Activated T-helper 9 cell treated with anti-CD3 and anti-CD28 coated beads, Interleukin-2, amount 50 U/mL, for 16 hours (primary cell): ENCODE results near the gene INPP4B.

Source experiments
- DNase-seq: peaks from one replicate; pipeline ENCODE4 v3.0.0-alpha.2; 2020; ENCODE audit warnings: low read depth

The INPP4B gene

DNA sequence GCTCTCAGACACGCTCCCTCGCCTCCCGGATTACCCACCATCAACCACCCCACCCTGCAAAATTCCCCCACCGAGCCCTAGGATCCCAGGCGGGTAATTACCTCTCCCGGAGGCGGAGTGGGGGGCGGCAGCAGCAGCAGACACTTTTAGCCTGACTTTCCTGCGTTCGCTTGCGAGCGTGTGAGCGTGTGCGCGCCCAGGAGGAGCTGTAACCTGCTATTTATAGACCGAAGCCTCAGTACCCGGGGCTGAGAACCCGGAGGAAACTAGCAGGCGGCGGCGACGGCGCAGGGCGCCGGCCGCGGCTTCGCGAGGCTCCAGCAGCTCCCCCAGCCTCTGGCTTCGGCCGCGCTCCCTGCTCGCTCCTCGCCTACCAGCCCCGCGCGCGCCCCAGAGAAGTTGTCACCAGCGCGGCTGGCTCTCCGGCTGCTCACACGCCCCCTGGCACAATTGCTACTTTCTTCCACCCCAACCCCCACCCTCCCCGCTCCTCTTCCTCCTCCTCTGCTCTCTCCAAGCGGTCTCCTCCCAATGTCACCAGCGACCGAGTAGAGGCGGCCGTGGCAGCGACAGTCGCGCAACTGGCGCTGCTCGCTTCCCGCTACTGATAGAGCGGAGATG is at the start of gene INPP4B:
TSS of gene INPP4B (minus strand) at position 194 of the 621 bp plus-strand sequence.
- peak; percentile 23 for DNase-seq

DNA sequence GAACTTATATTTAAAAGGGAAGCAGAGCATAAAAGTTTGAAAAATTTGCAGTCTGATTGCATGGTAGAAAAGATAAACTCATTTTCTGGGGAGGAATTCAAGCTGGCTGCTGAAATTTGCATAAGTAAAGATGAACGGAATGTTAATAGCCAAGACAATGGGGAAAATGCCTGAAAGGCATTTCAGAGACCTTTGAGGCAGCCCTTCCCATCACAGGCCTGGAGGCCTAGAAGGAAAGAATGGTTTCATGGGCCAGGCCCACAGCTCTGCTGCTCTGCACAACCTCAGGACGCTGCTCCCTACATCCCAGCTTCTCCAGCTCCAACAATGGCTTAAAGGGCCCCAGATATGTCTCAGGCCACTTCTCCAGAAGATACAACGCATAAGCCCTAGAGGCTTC is 46.9 kb upstream of the INPP4B start:
- no peak for DNase-seq

DNA sequence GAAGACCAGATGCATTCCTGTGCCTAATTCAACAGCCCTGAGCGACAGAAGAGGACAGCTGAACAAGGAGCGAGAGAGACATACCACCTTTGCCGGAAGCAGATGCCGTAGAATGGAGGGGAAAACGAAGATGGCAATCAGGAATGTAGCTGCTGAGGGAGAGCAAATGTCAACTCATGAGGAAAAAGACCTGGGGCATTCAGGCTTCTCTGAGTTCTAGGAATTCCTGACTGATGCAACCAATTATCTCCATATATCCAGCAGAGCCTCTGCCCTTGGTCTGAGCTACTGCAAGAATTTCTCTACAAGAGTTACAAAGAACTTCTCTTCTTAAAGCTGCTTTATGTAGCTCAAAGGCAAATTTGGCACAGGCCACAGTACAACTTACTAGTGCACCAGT is 40.5 kb upstream of the INPP4B start:
- DNase-seq: no peak

DNA sequence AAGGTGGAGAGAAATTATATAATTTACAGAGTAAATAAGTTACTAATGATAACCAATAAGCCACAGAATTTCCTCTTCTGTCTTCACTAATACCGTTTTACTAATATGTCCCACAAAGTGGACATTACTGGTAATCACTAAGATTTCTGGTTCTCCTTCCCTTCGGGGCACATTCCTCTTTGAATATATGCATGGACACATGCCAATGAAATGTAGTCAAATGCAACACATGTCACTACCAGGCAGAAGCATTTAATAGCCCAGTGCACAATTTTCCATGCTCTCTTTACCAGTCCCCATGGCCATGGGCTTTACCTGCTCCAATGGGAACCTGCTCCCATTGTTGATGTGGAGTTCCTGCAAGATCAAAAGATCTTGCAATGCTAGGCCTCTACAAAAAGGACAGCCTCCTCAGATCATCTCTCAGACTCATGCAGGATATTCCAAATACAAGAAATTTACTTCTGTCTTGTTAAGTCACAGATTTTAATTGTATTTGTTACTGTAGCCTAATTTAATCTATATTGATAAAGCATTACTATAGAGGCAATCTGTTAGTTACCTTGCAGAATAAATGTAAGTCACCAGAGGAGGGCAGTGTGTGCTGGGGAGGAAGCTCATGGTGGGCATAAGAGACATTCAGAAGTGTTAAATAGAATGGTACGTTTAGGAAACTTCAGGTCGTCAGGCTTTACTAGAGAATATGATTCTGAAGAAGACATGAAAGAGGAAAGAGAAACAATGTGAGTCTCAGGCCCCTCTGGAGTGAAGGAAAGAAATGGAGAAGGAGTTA is 37.1 kb upstream of the INPP4B start:
- DNase-seq: no peak

DNA sequence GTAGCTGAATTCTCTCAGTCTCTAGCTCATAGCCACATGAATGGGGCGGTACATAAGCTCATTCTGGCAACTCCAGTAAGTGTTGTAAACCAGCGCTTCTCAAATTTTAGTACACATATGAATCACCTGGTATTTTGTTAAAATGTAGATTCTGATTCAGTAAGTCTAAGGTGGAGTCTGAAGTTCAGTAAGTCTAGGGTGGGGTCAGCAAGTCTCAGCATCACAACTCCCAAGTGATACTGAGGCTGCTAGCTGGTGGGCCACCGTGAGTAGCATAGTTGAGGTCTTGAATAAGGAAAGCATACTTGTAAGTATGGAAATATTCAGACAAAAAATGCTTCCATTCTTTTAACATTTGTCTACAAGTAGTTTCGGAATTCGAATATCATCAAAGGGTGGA is 36.1 kb upstream of the INPP4B start:
- no peak for DNase-seq

DNA sequence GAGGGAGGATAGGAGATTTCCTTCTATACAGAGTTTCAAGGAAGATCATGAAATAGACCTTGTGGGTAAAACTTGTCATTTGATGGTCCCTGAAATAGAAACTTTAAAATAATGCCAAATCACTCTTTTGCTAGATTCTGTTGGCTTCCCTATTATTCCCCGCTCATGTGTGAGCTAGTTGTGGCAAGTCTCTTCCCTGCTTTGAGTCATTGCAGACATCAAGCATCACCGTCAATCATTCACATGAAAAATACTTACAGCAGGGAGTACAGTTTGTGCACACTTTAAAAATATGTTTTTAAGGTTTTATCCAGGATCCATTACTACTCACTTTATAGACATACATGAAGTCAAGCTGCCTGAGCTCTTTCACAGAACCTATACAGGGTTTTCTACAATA is 35.2 kb upstream of the INPP4B start:
- DNase-seq: no peak

DNA sequence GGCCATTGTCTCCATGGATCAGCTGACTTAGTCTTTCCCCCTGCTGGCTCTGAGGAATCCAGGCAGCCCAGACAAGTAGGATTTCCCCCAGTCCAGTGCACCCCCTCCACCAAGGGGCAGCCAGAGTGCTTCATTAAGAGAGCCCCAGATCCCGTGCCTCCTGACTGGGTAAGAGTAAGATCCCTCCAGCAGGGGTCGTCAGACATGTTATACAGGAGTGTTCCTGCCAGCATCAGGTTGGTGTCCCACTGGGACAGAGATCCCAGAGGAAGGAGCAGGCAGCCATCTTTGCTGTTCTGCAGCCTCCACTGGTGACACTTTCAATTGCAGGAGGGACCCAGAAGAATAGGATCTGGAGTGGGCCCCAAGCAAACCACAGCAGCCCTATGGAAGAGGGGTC is 29.0 kb upstream of the INPP4B start:
- no peak for DNase-seq

DNA sequence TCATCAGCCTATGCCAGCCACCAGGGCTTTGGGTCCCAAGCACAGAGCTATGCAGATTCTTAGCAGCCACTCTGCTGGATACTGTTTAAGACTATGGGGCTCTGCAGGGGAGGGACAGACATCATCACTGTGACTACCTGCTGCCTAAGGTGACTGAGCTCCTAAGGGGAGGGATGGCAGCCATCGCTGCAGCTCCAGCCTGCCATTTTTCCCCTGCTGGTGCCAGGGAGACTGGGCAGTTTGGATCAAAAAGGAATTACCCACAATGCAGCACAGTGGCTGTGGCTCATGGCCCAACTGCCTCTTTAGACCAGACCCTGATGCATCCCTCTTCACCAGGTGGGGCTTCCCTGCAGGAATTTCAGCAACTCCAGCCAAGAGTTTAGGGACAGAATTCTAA is 28.6 kb upstream of the INPP4B start:
- DNase-seq: no peak

DNA sequence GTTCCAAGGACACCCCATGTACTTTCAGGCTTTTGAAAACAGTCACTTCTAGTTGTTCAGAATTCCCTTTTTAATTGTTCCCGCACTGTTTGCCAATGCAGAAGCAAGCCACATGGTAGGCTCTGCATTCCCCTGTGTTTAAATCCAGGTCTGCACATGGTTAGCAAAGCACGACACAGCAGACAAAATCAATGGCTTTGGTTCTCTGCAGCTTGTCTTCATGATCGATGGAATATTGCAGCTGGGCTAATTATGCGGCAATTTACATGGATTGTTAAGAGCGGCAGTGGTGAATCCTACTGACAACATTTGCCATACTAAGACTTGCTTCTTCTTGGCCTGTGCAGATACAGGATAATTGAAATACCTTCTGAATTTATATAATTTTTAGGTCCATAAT is 20.6 kb upstream of the INPP4B start:
- no peak for DNase-seq

DNA sequence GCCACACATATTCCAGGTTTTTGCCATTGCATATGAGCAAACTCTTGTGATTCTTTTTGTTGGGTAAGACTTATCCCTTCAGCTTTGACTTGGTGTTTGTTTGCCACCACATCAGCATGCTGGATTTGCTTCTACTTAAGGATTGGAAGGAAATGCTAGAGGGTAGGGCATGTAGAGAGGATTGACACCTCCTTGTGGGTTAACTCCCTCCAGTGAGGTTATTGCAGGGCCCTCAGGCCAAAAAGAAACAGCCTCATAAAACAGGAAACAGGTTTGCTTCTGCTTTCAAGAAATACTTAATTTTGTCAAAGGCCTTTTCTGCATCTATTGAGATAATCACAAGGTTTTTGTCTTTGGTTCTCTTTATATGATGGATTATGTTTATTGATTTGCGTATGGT is 15.2 kb upstream of the INPP4B start:
- DNase-seq: no peak

DNA sequence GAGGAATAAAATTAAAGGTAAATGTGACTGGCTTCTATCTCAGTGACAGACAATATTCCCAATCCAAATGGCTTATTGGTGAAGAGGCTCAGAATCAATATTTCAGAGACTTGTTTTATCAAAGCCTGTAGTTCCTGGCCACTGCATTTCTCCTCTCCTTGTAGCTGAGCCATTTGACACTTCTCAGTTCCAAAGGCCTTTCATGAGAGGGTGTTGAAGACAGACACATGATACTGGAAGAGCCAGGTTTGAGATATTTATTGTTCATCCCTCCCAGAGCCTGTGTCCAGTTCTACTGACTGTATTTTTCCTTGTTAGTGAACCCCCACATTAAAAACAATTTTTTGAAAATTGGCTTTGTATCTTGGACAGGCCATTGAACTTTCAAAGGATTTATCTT is 12.9 kb upstream of the INPP4B start:
- no peak for DNase-seq

DNA sequence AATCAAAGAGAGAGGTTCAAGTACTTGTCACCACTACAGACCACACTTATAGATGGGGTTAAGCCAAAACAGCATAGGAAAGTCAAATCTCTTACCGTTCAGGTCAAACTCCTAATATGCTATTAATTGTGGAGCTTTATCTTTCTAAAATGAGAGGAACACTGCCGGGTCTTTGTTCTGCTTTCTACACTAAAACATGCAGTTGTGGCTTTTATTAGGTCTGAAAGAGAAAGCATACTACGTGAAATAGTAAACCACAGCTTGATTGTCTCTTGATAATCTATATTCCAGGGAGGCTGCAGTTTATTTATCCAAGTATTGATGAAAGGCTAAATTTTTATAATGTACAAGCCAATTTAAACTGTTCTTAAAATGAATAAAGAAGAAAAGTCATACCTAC is 12.3 kb upstream of the INPP4B start:
- DNase-seq: no peak

DNA sequence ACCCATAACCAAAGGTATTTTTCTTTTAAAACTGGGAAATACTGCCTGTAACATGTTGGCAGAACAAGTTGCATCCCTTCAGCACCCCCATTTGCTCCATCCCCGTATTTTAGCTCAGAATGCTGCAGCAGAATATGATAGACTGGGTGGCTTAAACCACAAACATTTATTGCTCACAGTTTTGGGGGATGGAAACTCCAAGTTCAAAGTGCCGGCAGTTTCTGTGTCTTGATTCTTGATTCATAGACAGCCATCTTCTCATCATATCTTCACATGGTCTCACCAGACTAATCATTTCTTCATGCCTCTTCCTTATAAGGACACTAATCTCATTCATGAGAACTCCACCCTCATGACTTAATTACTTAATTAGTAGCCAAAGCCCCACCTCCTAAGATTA is 10.5 kb upstream of the INPP4B start:
- no peak for DNase-seq

DNA sequence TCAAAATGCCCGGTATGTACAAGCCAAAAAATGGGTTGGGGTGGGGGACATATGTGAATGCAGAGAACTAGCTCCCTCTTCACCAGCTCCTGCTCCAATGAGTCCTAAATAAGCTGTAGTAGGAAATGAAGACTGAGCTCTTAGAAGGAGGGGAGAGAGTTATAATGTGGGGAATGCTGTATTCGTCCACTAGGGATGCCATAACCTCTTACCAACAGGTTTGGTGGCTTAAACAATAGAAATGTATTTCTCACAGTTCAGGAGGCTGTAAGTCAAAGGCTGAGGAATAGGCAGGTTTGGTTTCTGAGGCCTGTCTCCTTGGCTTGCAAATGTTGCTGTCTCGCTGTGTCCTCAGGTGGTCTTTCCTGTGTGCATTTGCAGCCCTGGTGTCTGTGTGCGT is 4.4 kb upstream of the INPP4B start:
- no peak for DNase-seq

DNA sequence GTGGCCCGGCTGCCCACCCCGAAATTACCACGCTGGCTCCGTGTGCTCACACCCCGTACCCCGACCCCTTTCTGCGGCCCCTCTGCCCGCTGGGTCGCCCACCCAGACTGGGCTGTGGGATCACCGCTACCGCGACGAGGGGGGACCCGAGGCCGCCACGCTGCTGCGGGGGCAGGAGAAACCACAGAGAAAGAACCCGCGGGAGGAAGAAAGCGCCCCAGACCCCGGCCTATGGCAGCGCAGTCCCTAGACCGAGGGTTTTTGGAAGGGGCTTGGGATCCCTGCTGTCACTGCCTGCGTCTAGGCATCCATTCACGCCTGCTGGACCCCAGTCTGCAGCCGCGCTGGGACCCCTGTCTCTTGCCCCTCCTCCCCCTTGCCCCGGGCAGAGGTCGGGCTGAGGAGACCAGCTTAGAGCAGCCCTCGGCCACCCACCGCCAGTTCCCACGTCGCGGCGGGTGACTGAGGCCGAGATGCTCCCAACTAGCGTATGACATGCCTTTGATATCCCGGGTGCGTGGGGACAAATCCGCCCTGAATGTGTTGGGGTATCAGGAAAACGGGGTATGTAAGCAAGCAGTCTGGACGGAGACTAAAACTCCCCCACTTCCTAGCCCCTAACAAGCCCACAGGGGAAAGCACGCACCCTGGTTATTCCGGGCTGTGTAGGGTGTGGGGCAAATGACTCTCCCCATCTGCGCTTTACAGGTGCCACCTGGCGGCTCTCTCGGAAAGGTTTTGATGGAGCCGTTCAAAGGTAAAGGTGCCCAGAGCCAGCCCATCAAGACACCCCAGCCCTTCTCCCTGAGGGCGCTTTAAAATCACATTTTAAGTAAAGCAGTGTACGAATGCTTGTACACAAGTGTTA is 862 bp upstream of the INPP4B start:
- peak; percentile 57 for DNase-seq

DNA sequence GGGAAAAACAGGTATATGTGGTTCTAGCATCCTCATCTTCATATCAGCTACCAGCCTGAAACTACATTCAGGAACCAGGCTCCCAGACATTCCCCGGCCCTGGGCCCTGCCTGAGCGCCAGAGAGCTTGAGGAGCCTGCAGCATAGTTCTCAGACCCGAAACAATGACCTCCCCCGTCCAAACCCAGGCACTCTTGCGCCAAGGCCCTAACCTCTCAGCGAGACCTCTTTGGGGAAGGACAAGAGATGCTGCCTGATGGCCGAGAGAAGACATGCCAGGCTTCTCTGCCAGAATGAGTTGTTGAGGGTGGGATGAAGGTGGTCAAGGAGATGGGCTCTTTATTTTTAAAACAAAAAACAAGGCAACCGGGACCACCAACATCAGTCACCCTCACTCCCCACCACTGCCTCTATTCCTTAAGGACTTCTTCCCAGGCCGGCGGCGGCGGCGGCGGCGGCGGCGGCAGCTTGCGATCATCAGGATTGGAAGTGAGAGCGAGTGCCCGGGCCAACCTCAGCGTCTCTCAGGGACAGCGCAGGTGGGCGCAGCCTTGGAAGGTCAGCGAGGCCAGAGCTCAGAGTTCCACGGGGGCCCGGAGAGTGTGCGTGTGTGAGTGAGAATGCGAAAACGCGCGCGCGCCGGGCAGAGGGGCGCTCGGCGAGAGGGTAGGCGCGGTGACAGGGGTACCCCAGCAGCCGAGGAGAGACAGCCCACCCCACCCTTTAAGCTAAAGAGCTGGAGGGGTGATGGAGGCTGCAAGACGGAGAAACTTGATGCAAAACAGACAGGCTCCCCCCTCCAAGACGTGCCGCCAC is 601 bp downstream of the INPP4B start:
- DNase-seq: no peak

DNA sequence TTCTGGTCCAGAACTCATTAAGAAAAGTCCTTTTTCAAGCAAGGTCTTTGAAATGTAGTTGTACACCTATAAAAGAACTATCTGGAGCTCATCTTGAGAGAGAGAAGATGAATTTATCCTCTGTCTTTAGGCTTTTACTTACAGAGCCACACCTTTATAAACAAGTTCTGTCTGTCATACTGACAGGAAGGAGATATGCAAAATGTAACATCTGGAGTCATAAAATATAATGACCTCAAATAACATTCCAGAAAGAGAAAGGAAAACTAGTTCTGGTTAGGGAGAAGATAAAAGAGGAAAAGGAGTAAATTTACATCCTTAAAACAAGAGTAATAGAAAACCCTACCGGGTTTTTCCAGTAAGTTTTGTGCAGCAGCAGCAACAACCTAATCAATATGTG is 1.3 kb downstream of the INPP4B start:
- no peak for DNase-seq

DNA sequence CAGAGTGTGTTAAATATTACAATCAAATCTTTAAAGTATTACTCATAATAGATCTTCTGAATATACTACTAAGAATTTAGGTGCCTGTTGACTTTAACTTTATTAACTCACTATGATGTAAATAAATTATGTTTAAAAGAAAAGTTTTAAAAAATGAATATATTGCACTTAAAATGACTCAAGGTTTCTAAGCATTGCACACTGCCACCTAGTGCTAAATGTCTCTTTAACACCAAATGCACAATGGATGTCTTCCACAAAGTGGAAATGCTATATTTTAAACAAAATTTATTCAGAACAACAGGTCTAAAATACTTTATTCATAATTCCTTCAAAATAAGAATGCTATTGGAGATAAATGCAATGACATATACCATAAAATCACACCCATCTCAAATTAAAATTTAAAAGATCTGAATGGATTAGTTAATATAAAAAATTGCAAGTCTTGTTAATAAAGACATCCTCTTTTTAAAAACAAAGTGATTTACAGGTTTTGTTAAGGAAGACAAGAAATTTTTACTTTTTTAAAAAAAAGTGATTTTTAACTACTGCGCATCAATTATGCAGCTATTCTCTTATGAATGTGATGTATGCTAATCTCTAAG is 5.5 kb downstream of the INPP4B start:
- no peak for DNase-seq

DNA sequence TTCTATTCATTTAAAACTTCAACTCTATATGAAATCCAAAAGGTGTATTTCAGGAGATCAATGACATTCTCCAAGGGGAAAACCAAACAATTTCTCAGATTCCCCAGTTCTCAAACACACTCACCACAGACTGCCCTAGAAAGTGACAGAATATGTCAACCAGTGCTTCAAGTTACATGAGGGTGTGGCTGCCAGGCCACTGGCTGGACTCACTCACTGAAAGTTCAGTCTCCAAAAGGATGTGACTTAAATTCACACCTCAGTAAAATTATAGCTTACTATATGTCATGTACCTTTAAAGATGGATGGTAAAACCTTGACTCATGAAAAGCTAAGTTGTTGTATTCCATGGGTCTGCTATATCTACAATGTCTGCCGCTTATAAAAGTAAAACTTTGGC is 7.3 kb downstream of the INPP4B start:
- DNase-seq: no peak

DNA sequence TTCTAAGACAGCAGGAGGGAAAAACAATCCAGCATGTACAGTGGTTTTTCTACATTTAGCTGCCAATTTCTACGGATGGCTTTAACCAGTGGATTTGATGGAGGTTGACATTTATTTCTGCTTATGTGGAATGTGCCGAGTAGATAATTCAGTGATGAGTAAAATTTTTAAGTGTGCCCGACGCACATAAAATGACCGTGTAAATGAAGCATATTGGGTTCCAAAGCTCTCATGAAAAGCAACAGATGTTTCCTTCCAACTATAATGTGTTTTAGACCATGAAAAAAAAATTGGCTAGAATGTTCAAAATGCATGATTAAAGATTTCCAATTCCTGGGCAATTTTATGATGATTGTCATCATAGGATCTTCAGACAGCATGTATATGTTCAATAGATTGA is 14.1 kb downstream of the INPP4B start:
- no peak for DNase-seq

DNA sequence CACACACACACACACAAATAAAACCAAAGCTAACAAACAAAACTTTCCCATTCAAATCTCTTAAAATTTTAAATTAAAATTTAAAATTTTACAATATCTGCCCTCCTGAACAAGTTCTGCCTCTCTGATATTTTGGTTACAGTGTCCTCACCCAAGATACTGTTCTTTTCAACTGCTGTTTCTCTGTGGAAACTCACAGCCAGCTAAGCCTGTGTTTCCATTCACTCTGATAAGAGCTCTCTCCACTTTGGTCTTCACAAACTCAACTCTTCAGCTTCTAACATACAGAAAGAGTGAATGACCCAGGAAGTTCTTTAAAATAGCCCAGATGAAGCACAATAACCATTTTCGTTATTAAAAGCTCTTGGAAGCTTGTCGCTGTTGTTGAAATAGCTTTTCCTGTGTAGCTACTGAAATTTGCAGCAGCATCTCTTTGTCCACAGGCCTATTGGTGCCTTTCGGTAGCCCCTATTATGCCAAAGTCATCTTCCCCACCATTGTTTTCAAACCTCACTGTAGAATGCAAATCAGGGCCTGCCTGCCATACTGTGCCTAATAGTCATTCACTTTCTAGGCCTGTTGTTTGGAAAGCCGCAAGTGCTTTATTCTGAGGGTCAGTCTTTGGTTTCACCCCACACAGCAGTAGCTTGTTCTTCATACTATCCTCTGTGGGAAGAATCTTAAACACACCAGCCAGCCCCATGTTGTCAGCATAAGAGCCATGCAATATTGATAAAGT is 19.4 kb downstream of the INPP4B start:
- DNase-seq: no peak
